GM13976 (cell line): Measurements from ENCODE around the gene CPXM1.

Experiments
- DNase-seq: peaks from one replicate; pipeline ENCODE4 v3.0.0; 2012; ENCODE audit warnings: low spot score
- CTCF ChIP-seq: IDR thresholded peaks from 2 replicates; pipeline ENCODE4 v1.5.1; 2012; ENCODE audit warnings: borderline replicate concordance, mild to moderate bottlenecking; ENCODE audit not compliant: insufficient read depth; ENCODE audit errors: extremely low read depth, missing control alignments, control extremely low read depth
- in situ Hi-C: fragments of 300-500 bp; cut with MboI; formaldehyde crosslinking; loops from one replicate; pipeline ENCODE4 v1.12.0; 2022; ENCODE audit warnings: low sequenced_read_pairs, mixed read lengths, inconsistent platforms; ENCODE audit not compliant: unreplicated experiment

CPXM1 gene

GRCh38 chr20:2816583-2817340, 16.3 kb upstream of the CPXM1 start:
- DNase-seq, result no peak
- in situ Hi-C loops, result no loop called here
- TF ChIP-seq CTCF, result no peak

GRCh38 chr20:2816030-2816582, 15.7 kb upstream of the CPXM1 start, which contains the start of gene TMEM239:
Gene TMEM239, plus strand, starts transcription at chr20:2816364. Its CDS starts 191 bp downstream, at chr20:2816555.
- no peak for TF ChIP-seq CTCF
- in situ Hi-C loops, result no loop called here
- DNase-seq, result no peak

- no peak for TF ChIP-seq CTCF
- in situ Hi-C loops, result no loop called here
- DNase-seq, result no peak
Observed at GRCh38 chr20:2815242-2815900, 14.9 kb upstream of the CPXM1 start.

GRCh38 chr20:2814587-2815051, 14.2 kb upstream of the CPXM1 start, which contains the start of gene C20orf141:
Gene C20orf141, plus strand, starts transcription at chr20:2814987. Its CDS starts 198 bp downstream, at chr20:2815185.
- DNase-seq, result no peak
- no peak for TF ChIP-seq CTCF
- in situ Hi-C loops, result no loop called here

- in situ Hi-C loops, result no loop called here
- no peak for TF ChIP-seq CTCF
- DNase-seq, result no peak
Observed at GRCh38 chr20:2814076-2814475, 13.6 kb upstream of the CPXM1 start.

GRCh38 chr20:2812189-2812588, 11.8 kb upstream of the CPXM1 start:
- in situ Hi-C loops, result no loop called here
- TF ChIP-seq CTCF, result no peak
- DNase-seq, result no peak
